MCF 10A (cell line): ENCODE data around the gene FRRS1L. TPM values are rescaled to one million over a fixed set of nuclear protein-coding genes. Genes with fewer than 3 reads are reported as not detected.
A peak's percentile ranks its signal among the peaks of the same experiment; 100 is the strongest.

Experiments used
- BruUV-seq: library from RNA; stranded (reverse); fragments of 400-500 nt; replicated peaks from 2 replicates; lab custom pipeline; 2021; lab: Mats Ljungman, UMichigan
- CTCF ChIA-PET: fragments of 300-600 bp; sonication (Branson Sonifier 250); formaldehyde crosslinking; extraction: SDS; loops from one replicate; lab custom pipeline; 2021; ENCODE audit warnings: antibody characterized with exemption, inconsistent platforms; lab: Yijun Ruan, JAX
- POLR2A ChIA-PET: fragments of 300-600, 350-650 bp; sonication (Branson Sonifier 250); formaldehyde crosslinking; extraction: SDS; loops from one replicate; lab custom pipeline; 2020; ENCODE audit warnings: antibody characterized with exemption, inconsistent platforms; lab: Yijun Ruan, JAX
- DNase-seq: peaks from one replicate; pipeline ENCODE4 v3.0.0-alpha.2; 2018; ENCODE audit not compliant: unreplicated experiment
- H3K27ac Mint-ChIP-seq: one replicate; pipeline ENCODE4 v1.8.0; 2022; ENCODE audit warnings: mild to moderate bottlenecking, low read depth, mixed read lengths; ENCODE audit not compliant: unreplicated experiment
- H3K27me3 Mint-ChIP-seq: one replicate; pipeline ENCODE4 v1.8.0; 2022; ENCODE audit warnings: mixed read lengths; ENCODE audit not compliant: insufficient read depth, unreplicated experiment
- H3K36me3 Mint-ChIP-seq: one replicate; pipeline ENCODE4 v1.8.0; 2022; ENCODE audit warnings: mild to moderate bottlenecking, moderate library complexity, mixed read lengths; ENCODE audit not compliant: insufficient read depth, unreplicated experiment
- H3K4me1 Mint-ChIP-seq: one replicate; pipeline ENCODE4 v1.8.0; 2022; ENCODE audit warnings: mixed read lengths; ENCODE audit not compliant: insufficient read depth, unreplicated experiment
- H3K4me3 Mint-ChIP-seq: one replicate; pipeline ENCODE4 v1.8.0; 2022; ENCODE audit warnings: mild to moderate bottlenecking, moderate library complexity, mixed read lengths; ENCODE audit not compliant: unreplicated experiment
- H3K9me3 Mint-ChIP-seq: one replicate; pipeline ENCODE4 v1.8.0; 2022; ENCODE audit warnings: mixed read lengths; ENCODE audit not compliant: unreplicated experiment
- CTCF ChIP-seq: fragments of 200-600 bp; IDR thresholded peaks from one replicate; pipeline ENCODE4 v1.8.0; 2022; ENCODE audit warnings: antibody characterized with exemption, mild to moderate bottlenecking; ENCODE audit not compliant: unreplicated experiment
- intact Hi-C: fragments of 100-400 bp; cut with micrococcal nuclease; formaldehyde crosslinking; loops from 2 replicates; pipeline ENCODE4 v1.14.1; 2022
- total RNA-seq: library from RNA; stranded (reverse); gene quantifications from 2 replicates; pipeline ENCODE4 v1.2.3, GENCODE V29; 2022

The FRRS1L gene
- total RNA-seq, 1 experiment from 2014 or later: not detected

DNA sequence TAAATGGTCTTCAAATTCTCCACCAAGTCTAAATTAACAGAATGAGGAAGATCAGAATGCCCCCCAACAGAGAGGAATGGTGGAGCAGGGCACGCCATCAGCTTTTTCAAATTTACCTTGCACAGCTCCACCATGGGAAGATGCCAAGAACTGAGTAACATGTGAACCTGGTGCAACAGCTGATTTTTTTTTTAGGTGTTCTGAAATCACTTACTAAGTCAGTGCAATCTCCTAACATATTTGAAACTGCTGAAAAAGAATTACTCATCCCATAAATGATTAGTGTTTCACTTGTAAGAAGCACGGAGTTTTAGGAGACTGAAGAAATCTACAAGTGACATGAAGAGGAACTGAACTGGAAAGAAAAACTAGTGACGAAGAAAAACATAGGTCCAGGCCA lies 52.4 kb downstream of the FRRS1L start:
- peaks cover 19% of the 10 kb centered on the region for H3K36me3 Mint-ChIP-seq
- POLR2A ChIA-PET: interaction anchor here (0.8 to 2.2 kb wide), 7 partner anchors 13 to 423 kb away, joined by 3 to 18 read pairs (median 5); no protein-coding TSS in a partner anchor
- no TSS peak for BruUV-seq
- H3K27me3 Mint-ChIP-seq: no peaks in the 10 kb centered on the region
- H3K9me3 Mint-ChIP-seq: no peaks in the 10 kb centered on the region
- intact Hi-C loops: loop anchor here (5.0 to 10.0 kb wide), 2 partner anchors 120 to 203 kb away; no protein-coding TSS in a partner anchor
- H3K4me1 Mint-ChIP-seq: peaks cover 47% of the 10 kb centered on the region
- H3K4me3 Mint-ChIP-seq: peak overlapping the region; percentile 60
- H3K27ac Mint-ChIP-seq: peak overlapping the region; percentile 86
- TF ChIP-seq CTCF: no peak
- CTCF ChIA-PET: interaction anchor here (0.6 to 0.7 kb wide), 3 partner anchors 93 to 201 kb away, joined by 3 to 4 read pairs (median 3); no protein-coding TSS in a partner anchor
- peak; percentile 79 for DNase-seq

DNA sequence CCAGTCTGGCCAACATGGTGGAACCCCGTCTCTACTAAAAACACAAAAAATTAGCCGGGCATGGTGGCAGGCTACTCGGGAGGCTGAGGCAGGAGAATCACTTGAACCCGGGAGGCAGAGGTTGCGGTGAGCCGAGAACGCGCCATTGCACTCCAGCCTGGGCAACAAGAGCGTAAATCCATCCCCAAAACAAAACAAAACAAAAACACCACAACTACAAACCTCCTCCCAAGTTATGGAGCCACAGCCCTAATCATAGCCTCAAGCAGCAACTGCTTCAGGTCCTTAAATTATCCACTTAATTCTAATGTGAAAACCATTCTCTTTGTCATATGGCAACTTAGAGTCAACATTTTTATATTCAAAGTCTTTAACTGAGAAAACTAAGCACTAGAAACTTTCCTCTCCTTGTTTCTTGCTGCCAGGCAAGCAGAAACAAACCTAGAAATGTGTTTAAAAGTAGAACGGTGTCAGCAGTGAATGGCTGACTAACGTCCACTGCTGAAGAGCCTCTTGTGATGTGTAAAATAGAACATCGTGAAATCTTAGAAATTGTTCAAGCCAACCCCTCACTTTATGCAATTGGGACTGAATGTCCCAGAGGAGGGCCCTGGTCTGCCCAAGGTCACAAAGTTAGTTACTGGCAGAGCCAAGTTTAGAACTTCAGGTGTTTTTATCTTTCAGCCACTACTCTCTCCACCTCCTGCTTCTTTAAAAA lies 53.0 kb downstream of the FRRS1L start:
- ChIA-PET CTCF (no interaction called here), POLR2A (interaction anchor here (0.7 to 2.2 kb wide), 8 partner anchors 12 to 424 kb away, joined by 3 to 18 read pairs (median 4); no protein-coding TSS in a partner anchor)
- Mint-ChIP-seq H3K4me3 (peak overlapping the region; percentile 60), H3K36me3 (peaks cover 19% of the 10 kb centered on the region), H3K4me1 (peaks cover 50% of the 10 kb centered on the region), H3K27me3 (no peaks in the 10 kb centered on the region), H3K9me3 (no peaks in the 10 kb centered on the region), H3K27ac (peak overlapping the region; percentile 86)
- TF ChIP-seq CTCF: no peak
- no peak for DNase-seq
- no TSS peak for BruUV-seq
- intact Hi-C loops: loop anchor here (5.0 to 10.0 kb wide), 2 partner anchors 121 to 203 kb away; no protein-coding TSS in a partner anchor

DNA sequence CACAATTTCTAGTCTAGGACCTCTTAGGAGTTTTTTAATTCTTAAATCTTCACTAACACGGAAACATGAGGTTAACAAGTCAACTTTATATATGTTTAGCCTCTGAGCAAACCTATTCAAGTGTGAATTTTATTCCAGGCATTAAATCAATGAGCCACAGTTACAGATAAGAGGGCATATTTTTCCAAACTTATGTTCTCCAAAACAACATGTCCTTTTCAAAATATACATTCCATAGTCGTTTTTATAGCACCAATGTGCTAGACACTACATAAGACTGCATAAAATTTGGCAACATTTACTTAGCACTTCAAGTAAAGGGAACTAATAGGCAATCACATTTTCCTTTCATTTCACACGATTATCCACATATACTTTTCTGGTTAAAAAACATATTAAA lies 53.8 kb downstream of the FRRS1L start:
- ChIA-PET CTCF (no interaction called here), POLR2A (interaction anchor here (0.7 kb wide), 1 partner anchor 11 kb away, joined by 3 read pairs; no protein-coding TSS in a partner anchor)
- BruUV-seq: no TSS peak
- Mint-ChIP-seq H3K27me3 (no peaks in the 10 kb centered on the region), H3K36me3 (peaks cover 13% of the 10 kb centered on the region), H3K4me1 (peaks cover 54% of the 10 kb centered on the region), H3K4me3 (no peak overlapping the region), H3K9me3 (no peaks in the 10 kb centered on the region), H3K27ac (peak overlapping the region; percentile 86)
- intact Hi-C loops: loop anchor here (5.0 to 10.0 kb wide), 2 partner anchors 122 to 204 kb away; no protein-coding TSS in a partner anchor
- TF ChIP-seq CTCF: no peak
- DNase-seq: no peak
